PC-3 (cell line): Measurements from ENCODE around the gene AQP9. TPM values are rescaled to one million over a fixed set of nuclear protein-coding genes. Genes with fewer than 3 reads are reported as not detected.
"Not testable (repeated sequence)": the region's sequence is repeated elsewhere in the genome, so short reads cannot be mapped to it uniquely, and the experiment has no call there.

Experiments used
- ATAC-seq: fragments of 200-7000 bp; cut with Tn5 transposase; 2 replicates; pipeline ENCODE4 v1.9.1; 2020; ENCODE audit warnings: mild to moderate bottlenecking, moderate library complexity
- BruUV-seq: library from RNA; stranded (reverse); fragments of 400-500 nt; replicated peaks from 2 replicates; lab custom pipeline; 2021; lab: Mats Ljungman, UMichigan
- CTCF ChIA-PET: fragments of 300-600 bp; sonication (Branson Sonifier 250); formaldehyde crosslinking; loops from one replicate; lab custom pipeline; 2022; ENCODE audit warnings: antibody characterized with exemption; lab: Charles Lee
- POLR2A ChIA-PET: fragments of 300-600 bp; sonication (Branson Sonifier 250); formaldehyde crosslinking; loops from one replicate; lab custom pipeline; 2022; ENCODE audit warnings: antibody characterized with exemption; ENCODE audit not compliant: unreplicated experiment; lab: Charles Lee
- DNase-seq: peaks from one replicate; pipeline ENCODE4 v3.0.0-alpha.2; 2015
- H2AFZ ChIP-seq: fragments of 300-600 bp; sonication (generic); 2 replicates; pipeline ENCODE4 v1.6.0; 2016; ENCODE audit warnings: antibody characterized with exemption, low read length
- H3F3A ChIP-seq: fragments of 300-600 bp; sonication (generic); one replicate; pipeline ENCODE4 v1.6.0; 2017; ENCODE audit warnings: antibody characterized with exemption, low read length, control low read depth, mild to moderate bottlenecking; ENCODE audit not compliant: unreplicated experiment
- H3K27ac ChIP-seq: fragments of 300-600 bp; sonication (generic); 2 replicates; pipeline ENCODE4 v1.5.1; 2016; ENCODE audit warnings: mild to moderate bottlenecking, low read length
- H3K27me3 ChIP-seq: fragments of 300-600 bp; sonication (generic); 2 replicates; pipeline ENCODE4 v1.6.1; 2016; ENCODE audit warnings: low read length, mixed read lengths
- H3K36me3 ChIP-seq: fragments of 300-600 bp; sonication (generic); 2 replicates; pipeline ENCODE4 v1.6.1; 2016; ENCODE audit warnings: low read depth, mixed run types, low read length, mixed read lengths
- H3K4me1 ChIP-seq: fragments of 300-600 bp; sonication (generic); 2 replicates; pipeline ENCODE4 v1.5.1; 2016; ENCODE audit warnings: low read length; ENCODE audit not compliant: insufficient read depth
- H3K4me2 ChIP-seq: fragments of 300-600 bp; sonication (generic); 2 replicates; pipeline ENCODE4 v1.6.0; 2016; ENCODE audit warnings: low read length
- H3K4me3 ChIP-seq: fragments of 300-600 bp; sonication (generic); 2 replicates; pipeline ENCODE4 v1.5.1; 2016; ENCODE audit warnings: mild to moderate bottlenecking, low read length, mixed read lengths
- H3K79me2 ChIP-seq: fragments of 300-600 bp; sonication (generic); 2 replicates; pipeline ENCODE4 v1.6.1; 2017; ENCODE audit warnings: low read length, mixed read lengths
- H3K9ac ChIP-seq: fragments of 300-600 bp; sonication (generic); 2 replicates; pipeline ENCODE4 v1.6.0; 2016; ENCODE audit warnings: mild to moderate bottlenecking, low read length
- H3K9me2 ChIP-seq: fragments of 300-600 bp; sonication (generic); replicated peaks from 2 replicates; pipeline ENCODE4 v1.6.1; 2016; ENCODE audit warnings: mixed run types, low read length, mixed read lengths
- H3K9me3 ChIP-seq: fragments of 300-600 bp; sonication (generic); 2 replicates; pipeline ENCODE4 v1.6.1; 2016; ENCODE audit warnings: low read length, mixed read lengths
- H4K20me1 ChIP-seq: fragments of 300-600 bp; sonication (generic); 2 replicates; pipeline ENCODE4 v1.6.1; 2016; ENCODE audit warnings: low read length, mixed read lengths
- EZH2 ChIP-seq: fragments of 300-600 bp; sonication (generic); IDR thresholded peaks from one replicate; pipeline ENCODE4 v1.6.1; 2017; ENCODE audit warnings: antibody characterized with exemption, mild to moderate bottlenecking, low read length; ENCODE audit not compliant: unreplicated experiment
- EZH2phosphoT487 ChIP-seq: fragments of 300-600 bp; sonication (generic); IDR thresholded peaks from 2 replicates; pipeline ENCODE4 v1.6.1; 2018; ENCODE audit warnings: mild to moderate bottlenecking, antibody characterized with exemption, low read length, borderline replicate concordance
- intact Hi-C: fragments of 100-400 bp; cut with micrococcal nuclease; formaldehyde crosslinking; loops from 2 replicates; pipeline ENCODE4 v1.9.0; 2023
- total RNA-seq: library from RNA; depleted of rRNA; stranded (reverse); fragments of >200 nt; gene quantifications from 2 replicates; pipeline ENCODE4 v1.2.3, GENCODE V29; 2014
- TF ChIP-seq, protein P1 (sequence below): fragments of 300-600 bp; sonication (generic); conservative IDR thresholded peaks from 2 replicates; pipeline ENCODE4 v1.5.1; 2017; ENCODE audit warnings: antibody characterized with exemption, low read depth, mild to moderate bottlenecking, low read length

Gene AQP9
- total RNA-seq, 1 experiment from 2014 or later, result not detected

GRCh38 chr15:58189148-58189811 lies 51.1 kb downstream of the AQP9 start:
- H3K4me2 ChIP-seq, result no peak overlapping the region
- no peak for DNase-seq
- no peaks in the 10 kb centered on the region for H3K79me2 ChIP-seq
- H3K4me1 ChIP-seq, result peaks cover 7% of the 10 kb centered on the region; the same call in 1 of the 2 replicates
- intact Hi-C loops, result loop anchor here (10.0 kb wide), 2 partner anchors 224 to 324 kb away; no protein-coding TSS in a partner anchor
- BruUV-seq, result no TSS peak
- no peak overlapping the region for H3K27ac ChIP-seq
- no peaks in the 10 kb centered on the region for H3K27me3 ChIP-seq
- H2AFZ ChIP-seq, result no peak overlapping the region
- no peaks in the 10 kb centered on the region for H3K9me2 ChIP-seq
- no peaks in the 10 kb centered on the region for H4K20me1 ChIP-seq
- H3K4me3 ChIP-seq, result no peak overlapping the region
- H3F3A ChIP-seq, result no peaks in the 10 kb centered on the region
- CTCF ChIA-PET, result no interaction called here
- POLR2A ChIA-PET, result no interaction called here
- ATAC-seq, result no peak
- no peak overlapping the region for H3K9ac ChIP-seq
- no peaks in the 10 kb centered on the region for H3K36me3 ChIP-seq
- TF ChIP-seq, protein P1, sequence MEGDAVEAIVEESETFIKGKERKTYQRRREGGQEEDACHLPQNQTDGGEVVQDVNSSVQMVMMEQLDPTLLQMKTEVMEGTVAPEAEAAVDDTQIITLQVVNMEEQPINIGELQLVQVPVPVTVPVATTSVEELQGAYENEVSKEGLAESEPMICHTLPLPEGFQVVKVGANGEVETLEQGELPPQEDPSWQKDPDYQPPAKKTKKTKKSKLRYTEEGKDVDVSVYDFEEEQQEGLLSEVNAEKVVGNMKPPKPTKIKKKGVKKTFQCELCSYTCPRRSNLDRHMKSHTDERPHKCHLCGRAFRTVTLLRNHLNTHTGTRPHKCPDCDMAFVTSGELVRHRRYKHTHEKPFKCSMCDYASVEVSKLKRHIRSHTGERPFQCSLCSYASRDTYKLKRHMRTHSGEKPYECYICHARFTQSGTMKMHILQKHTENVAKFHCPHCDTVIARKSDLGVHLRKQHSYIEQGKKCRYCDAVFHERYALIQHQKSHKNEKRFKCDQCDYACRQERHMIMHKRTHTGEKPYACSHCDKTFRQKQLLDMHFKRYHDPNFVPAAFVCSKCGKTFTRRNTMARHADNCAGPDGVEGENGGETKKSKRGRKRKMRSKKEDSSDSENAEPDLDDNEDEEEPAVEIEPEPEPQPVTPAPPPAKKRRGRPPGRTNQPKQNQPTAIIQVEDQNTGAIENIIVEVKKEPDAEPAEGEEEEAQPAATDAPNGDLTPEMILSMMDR, result no peak
- TF ChIP-seq EZH2phosphoT487, result no peak
- TF ChIP-seq EZH2, result no peak
- no peaks in the 10 kb centered on the region for H3K9me3 ChIP-seq

DNA sequence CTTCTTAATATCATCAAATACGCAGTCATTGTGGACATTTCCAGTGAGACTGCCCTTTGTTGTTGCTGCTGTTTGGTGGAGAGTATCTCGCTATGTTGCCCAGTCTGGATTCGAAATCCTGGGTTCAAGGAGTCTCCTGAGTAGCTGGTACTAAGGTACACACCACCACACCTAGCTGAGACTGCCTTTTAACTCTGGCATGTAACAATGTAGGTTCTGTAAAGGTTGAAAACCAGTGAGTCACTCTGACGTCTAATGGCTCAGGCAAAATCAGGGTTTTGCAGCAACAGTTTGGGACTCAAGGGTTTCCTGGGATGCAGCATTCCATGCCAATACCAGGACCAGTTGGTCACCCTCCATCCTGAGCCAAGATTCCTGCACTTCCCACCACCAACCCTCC lies 52.2 kb downstream of the AQP9 start:
- ChIA-PET CTCF (no interaction called here), POLR2A (no interaction called here)
- no peaks in the 10 kb centered on the region for H4K20me1 ChIP-seq
- no peak overlapping the region for H3K4me2 ChIP-seq
- H3K79me2 ChIP-seq, result no peaks in the 10 kb centered on the region
- H3K27ac ChIP-seq, result no peak overlapping the region
- H3F3A ChIP-seq, result no peaks in the 10 kb centered on the region
- no peak overlapping the region for H3K9ac ChIP-seq
- no peaks in the 10 kb centered on the region for H3K27me3 ChIP-seq
- no peak overlapping the region for H3K4me3 ChIP-seq
- intact Hi-C loops, result no loop called here
- H2AFZ ChIP-seq, result no peak overlapping the region
- peaks cover 7% of the 10 kb centered on the region; the same call in 1 of the 2 replicates for H3K4me1 ChIP-seq
- H3K36me3 ChIP-seq, result no peaks in the 10 kb centered on the region
- no TSS peak for BruUV-seq
- ATAC-seq, result peak; percentile 63
- TF ChIP-seq EZH2phosphoT487 (no peak), EZH2 (no peak)
- TF ChIP-seq, protein P1, result no peak
- peak; percentile 56 for DNase-seq
- no peaks in the 10 kb centered on the region for H3K9me3 ChIP-seq
- no peaks in the 10 kb centered on the region for H3K9me2 ChIP-seq

DNA sequence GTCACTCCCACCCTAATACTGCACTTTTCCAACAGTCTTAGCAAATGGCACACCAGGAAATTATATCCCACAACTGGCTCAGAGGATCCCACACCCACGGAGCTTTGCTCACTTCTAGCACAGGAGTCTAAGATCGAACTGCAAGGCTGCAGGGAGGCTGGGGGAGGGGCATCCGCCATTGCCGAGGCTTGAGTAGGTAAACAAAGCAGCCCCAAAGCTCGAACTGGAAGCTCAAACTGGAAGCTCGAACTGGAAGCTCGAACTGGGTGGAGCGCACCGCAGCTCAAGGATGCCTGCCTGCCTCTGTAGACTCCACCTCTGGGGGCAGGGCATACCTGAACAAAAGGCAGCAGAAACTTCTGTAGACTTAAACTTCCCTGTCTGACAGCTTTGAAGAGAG lies 55.5 kb downstream of the AQP9 start:
- H3F3A ChIP-seq, intact Hi-C loops, H3K9me3 ChIP-seq, H2AFZ ChIP-seq, ATAC-seq, POLR2A ChIA-PET, H3K9ac ChIP-seq, H3K4me3 ChIP-seq, H3K4me2 ChIP-seq, H3K9me2 ChIP-seq, H3K27ac ChIP-seq, H3K27me3 ChIP-seq, DNase-seq, H3K79me2 ChIP-seq, BruUV-seq, H4K20me1 ChIP-seq, H3K4me1 ChIP-seq, H3K36me3 ChIP-seq, CTCF ChIA-PET: not testable (repeated sequence)
